Measurements from ENCODE around the gene NRN1.
A peak's percentile ranks its signal among the peaks of the same experiment; 100 is the strongest.

NRN1 gene

GRCh38 chr6:5960456-5960855 lies 46.3 kb downstream of the NRN1 start:
- H3K4me1 ChIP-seq (ENCODE audit: control insufficient read depth, insufficient read depth, low read length): no peaks in the 10 kb centered on the region
- H3K9me3 ChIP-seq (ENCODE audit: control insufficient read depth, insufficient read depth, low read depth, low read length): no peaks in the 10 kb centered on the region
- H3K4me3 ChIP-seq (ENCODE audit: low read depth, low read length): no peak overlapping the region
- TF ChIP-seq INSM2 (tag by site-specific recombination; IDR thresholded peaks at IDR 0.05): no peak
- no peak for TF ChIP-seq ZNF596 (tag by site-specific recombination; IDR thresholded peaks at IDR 0.05)
- no peak for TF ChIP-seq ZNF248 (tag by site-specific recombination; IDR thresholded peaks at IDR 0.05)
- TF ChIP-seq EGR2 (tag by site-specific recombination; IDR thresholded peaks at IDR 0.05; ENCODE audit: low read depth): no peak
- TF ChIP-seq ZEB2 (tag by site-specific recombination; IDR thresholded peaks at IDR 0.05): no peak
- no peak for TF ChIP-seq HOXC10 (CRISPR knock-in tag; IDR thresholded peaks at IDR 0.05)
- no peak for TF ChIP-seq SETDB1 (IDR thresholded peaks at IDR 0.05; ENCODE audit: insufficient read length, low read length)
- TF ChIP-seq ZNF549 (tag by site-specific recombination; IDR thresholded peaks at IDR 0.05): no peak
- no peak for TF ChIP-seq ZNF335 (tag by site-specific recombination; conservative IDR thresholded peaks at IDR 0.05)
- TF ChIP-seq OSR2 (tag by site-specific recombination; IDR thresholded peaks at IDR 0.05): no peak
- no peaks in the 10 kb centered on the region for H3K36me3 ChIP-seq (ENCODE audit: control insufficient read depth in 2 of 2, insufficient read depth in 1 of 2, low read length in 2 of 2)
- no peak overlapping the region for H3K27ac ChIP-seq (ENCODE audit: extremely low read depth, low read depth, low read length)
- ChIA-PET POLR2A (no interaction called here), CTCF (interaction anchor here (0.6 kb wide), 1 partner anchor 171 kb away, joined by 6 read pairs; no protein-coding TSS in a partner anchor)

GRCh38 chr6:5958921-5959320 lies 47.8 kb downstream of the NRN1 start:
- H3K36me3 ChIP-seq (ENCODE audit: control insufficient read depth in 2 of 2, insufficient read depth in 1 of 2, low read length in 2 of 2): no peaks in the 10 kb centered on the region
- ChIA-PET POLR2A (no interaction called here), CTCF (no interaction called here)
- 0 out of 2 replicates have a peak, but pooled peaks have one; percentile 42 for TF ChIP-seq EGR2 (tag by site-specific recombination; IDR thresholded peaks at IDR 0.05; ENCODE audit: low read depth)
- no peak for TF ChIP-seq SETDB1 (IDR thresholded peaks at IDR 0.05; ENCODE audit: insufficient read length, low read length)
- peak; percentile 54; the same call in 1 of the 2 replicates for TF ChIP-seq WT1 (tag by site-specific recombination; IDR thresholded peaks at IDR 0.05)
- no peak overlapping the region for H3K4me3 ChIP-seq (ENCODE audit: low read depth, low read length)
- no peak overlapping the region for H3K27ac ChIP-seq (ENCODE audit: extremely low read depth, low read depth, low read length)
- no peaks in the 10 kb centered on the region for H3K9me3 ChIP-seq (ENCODE audit: control insufficient read depth, insufficient read depth, low read depth, low read length)
- H3K4me1 ChIP-seq (ENCODE audit: control insufficient read depth, insufficient read depth, low read length): no peaks in the 10 kb centered on the region

- TF ChIP-seq ZBTB8A (tag by site-specific recombination; IDR thresholded peaks at IDR 0.05) (no peak), ZNF561 (tag by site-specific recombination; IDR thresholded peaks at IDR 0.05; ENCODE audit: borderline replicate concordance) (no peak), ZNF514 (tag by site-specific recombination; IDR thresholded peaks at IDR 0.05) (no peak), ZNF239 (tag by site-specific recombination; IDR thresholded peaks at IDR 0.05) (no peak), ZNF391 (tag by site-specific recombination; IDR thresholded peaks at IDR 0.05; ENCODE audit: borderline replicate concordance, low read depth) (no peak), ZNF747 (tag by site-specific recombination; IDR thresholded peaks at IDR 0.05) (no peak), ZNF76 (tag by site-specific recombination; IDR thresholded peaks at IDR 0.05; ENCODE audit: borderline replicate concordance, low read depth) (no peak), ZFP37 (tag by site-specific recombination; IDR thresholded peaks at IDR 0.05) (no peak), ZNF544 (tag by site-specific recombination; IDR thresholded peaks at IDR 0.05) (no peak), KLF10 (tag by site-specific recombination; IDR thresholded peaks at IDR 0.05) (no peak), ZSCAN4 (tag by site-specific recombination; IDR thresholded peaks at IDR 0.05) (no peak), ZNF146 (tag by site-specific recombination; IDR thresholded peaks at IDR 0.05) (no peak), ZNF292 (tag by site-specific recombination; IDR thresholded peaks at IDR 0.05; ENCODE audit: borderline replicate concordance, low read depth) (no peak)
- ChIA-PET CTCF (no interaction called here), POLR2A (no interaction called here)
- no peak overlapping the region for H3K27ac ChIP-seq (ENCODE audit: extremely low read depth, low read depth, low read length)
- H3K9me3 ChIP-seq (ENCODE audit: control insufficient read depth, insufficient read depth, low read depth, low read length): no peaks in the 10 kb centered on the region
- no peaks in the 10 kb centered on the region for H3K4me1 ChIP-seq (ENCODE audit: control insufficient read depth, insufficient read depth, low read length)
- no peaks in the 10 kb centered on the region for H3K36me3 ChIP-seq (ENCODE audit: control insufficient read depth in 2 of 2, insufficient read depth in 1 of 2, low read length in 2 of 2)
- no peak overlapping the region for H3K4me3 ChIP-seq (ENCODE audit: low read depth, low read length)
Measured at GRCh38 chr6:5956939-5957338, 49.8 kb downstream of the NRN1 start.
